K562 (cell line): ENCODE measurements around the gene AGL. TPM values are rescaled to one million over a fixed set of nuclear protein-coding genes. Genes with fewer than 3 reads are reported as not detected.

ENCODE experiments used
- TGIF2 ChIP-seq: sonication (generic); formaldehyde crosslinking; IDR thresholded peaks from 2 replicates; pipeline ENCODE4 v1.8.1; 2022; ENCODE audit warnings: mild to moderate bottlenecking, missing genetic modification reagents, moderate library complexity
- polyA plus RNA-seq, 8 experiments: library from polyadenylated mRNA; depleted of rRNA in 4 of 8; stranded (reverse) in 5 of 8; unstranded in 3 of 8; fragments of >200 nt; fragmentation: Nextera tagmentation in 2 of 8; fragmentation: Illumina TruSeq in 1 of 8; extraction: Ambion mirVana in 2 of 8; extraction: Trizol in 1 of 8; gene quantifications; 2 replicates each; pipeline versions ENCODE4 v1.2.1 to v1.2.3, GENCODE V29; 2011 to 2014; ENCODE audit warnings: inconsistent platforms in 1 of 8, missing spikeins in 1 of 8
- total RNA-seq, 7 experiments: library from RNA; depleted of rRNA in 6 of 7; stranded (reverse); fragments of >200 nt in 6 of 7; fragmentation: Illumina TruSeq in 2 of 7; extraction: Trizol in 2 of 7; gene quantifications; 2 replicates each; pipeline versions ENCODE4 v1.2.1 to v1.2.3, GENCODE V29; 2011 to 2021; ENCODE audit warnings: low replicate concordance in 1 of 7
- TF ChIP-seq, protein P1 (sequence below): fragments of 450-650 bp; IDR thresholded peaks from 2 replicates; pipeline ENCODE4 v1.6.1; 2016; ENCODE audit warnings: low read depth

Gene AGL
- total and polyA plus RNA-seq, 9 of the 15 experiments (the other 6 are each of a cell fraction or from before 2014, with no cell fraction given), result 6.3 to 20.4 (median 12.4) TPM

DNA sequence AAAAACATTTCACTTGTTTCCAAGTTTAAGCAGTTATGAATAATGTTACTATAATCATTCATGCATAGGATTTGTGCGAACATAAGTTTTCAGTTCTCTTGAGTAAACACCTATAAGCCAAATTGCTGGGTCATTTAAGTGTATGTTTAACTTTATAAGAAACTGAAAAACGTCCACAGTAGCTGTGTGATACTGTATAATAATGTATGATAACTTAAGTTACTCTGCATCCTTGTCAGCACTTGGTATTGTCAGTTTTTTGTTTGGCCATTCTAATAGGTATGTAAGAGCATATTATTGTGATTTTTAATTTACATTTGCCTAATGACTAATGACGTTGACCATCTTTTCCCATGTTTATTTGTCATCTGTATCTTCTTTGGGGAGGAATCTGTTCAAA, 105.2 kb downstream of the AGL start (continued):
- TF ChIP-seq, protein P1, sequence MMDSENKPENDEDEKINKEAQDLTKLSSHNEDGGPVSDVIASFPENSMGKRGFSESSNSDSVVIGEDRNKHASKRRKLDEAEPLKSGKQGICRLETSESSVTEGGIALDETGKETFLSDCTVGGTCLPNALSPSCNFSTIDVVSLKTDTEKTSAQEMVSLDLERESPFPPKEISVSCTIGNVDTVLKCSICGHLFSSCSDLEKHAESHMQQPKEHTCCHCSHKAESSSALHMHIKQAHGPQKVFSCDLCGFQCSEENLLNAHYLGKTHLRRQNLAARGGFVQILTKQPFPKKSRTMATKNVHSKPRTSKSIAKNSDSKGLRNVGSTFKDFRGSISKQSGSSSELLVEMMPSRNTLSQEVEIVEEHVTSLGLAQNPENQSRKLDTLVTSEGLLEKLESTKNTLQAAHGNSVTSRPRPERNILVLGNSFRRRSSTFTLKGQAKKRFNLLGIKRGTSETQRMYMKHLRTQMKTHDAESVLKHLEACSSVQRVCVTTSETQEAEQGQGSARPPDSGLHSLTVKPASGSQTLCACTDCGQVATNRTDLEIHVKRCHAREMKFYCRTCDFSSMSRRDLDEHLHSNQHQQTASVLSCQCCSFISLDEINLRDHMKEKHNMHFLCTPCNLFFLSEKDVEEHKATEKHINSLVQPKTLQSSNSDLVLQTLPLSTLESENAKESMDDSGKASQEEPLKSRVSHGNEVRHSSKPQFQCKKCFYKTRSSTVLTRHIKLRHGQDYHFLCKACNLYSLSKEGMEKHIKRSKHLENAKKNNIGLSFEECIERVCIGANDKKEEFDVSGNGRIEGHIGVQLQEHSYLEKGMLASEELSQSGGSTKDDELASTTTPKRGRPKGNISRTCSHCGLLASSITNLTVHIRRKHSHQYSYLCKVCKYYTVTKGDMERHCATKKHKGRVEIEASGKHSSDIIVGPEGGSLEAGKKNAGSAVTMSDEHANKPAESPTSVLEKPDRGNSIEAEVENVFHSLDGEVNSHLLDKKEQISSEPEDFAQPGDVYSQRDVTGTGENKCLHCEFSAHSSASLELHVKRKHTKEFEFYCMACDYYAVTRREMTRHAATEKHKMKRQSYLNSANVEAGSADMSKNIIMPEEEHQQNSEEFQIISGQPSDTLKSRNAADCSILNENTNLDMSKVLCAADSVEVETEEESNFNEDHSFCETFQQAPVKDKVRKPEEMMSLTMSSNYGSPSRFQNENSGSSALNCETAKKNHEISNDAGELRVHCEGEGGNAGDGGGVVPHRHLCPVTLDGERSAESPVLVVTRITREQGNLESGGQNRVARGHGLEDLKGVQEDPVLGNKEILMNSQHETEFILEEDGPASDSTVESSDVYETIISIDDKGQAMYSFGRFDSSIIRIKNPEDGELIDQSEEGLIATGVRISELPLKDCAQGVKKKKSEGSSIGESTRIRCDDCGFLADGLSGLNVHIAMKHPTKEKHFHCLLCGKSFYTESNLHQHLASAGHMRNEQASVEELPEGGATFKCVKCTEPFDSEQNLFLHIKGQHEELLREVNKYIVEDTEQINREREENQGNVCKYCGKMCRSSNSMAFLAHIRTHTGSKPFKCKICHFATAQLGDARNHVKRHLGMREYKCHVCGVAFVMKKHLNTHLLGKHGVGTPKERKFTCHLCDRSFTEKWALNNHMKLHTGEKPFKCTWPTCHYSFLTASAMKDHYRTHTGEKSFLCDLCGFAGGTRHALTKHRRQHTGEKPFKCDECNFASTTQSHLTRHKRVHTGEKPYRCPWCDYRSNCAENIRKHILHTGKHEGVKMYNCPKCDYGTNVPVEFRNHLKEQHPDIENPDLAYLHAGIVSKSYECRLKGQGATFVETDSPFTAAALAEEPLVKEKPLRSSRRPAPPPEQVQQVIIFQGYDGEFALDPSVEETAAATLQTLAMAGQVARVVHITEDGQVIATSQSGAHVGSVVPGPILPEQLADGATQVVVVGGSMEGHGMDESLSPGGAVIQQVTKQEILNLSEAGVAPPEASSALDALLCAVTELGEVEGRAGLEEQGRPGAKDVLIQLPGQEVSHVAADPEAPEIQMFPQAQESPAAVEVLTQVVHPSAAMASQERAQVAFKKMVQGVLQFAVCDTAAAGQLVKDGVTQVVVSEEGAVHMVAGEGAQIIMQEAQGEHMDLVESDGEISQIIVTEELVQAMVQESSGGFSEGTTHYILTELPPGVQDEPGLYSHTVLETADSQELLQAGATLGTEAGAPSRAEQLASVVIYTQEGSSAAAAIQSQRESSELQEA, result peak; percentile 64; the same call in 1 of the 2 replicates
- TF ChIP-seq TGIF2 (CRISPR knock-in tag), result no peak
